ENCODE results near the gene PKD2L1.

- TF ChIP-seq HDGF (IDR thresholded peaks at IDR 0.05) (no peak), CTCF (IDR thresholded peaks at IDR 0.05 in 2 of 3, conservative IDR thresholded peaks at IDR 0.05 in 1 of 3; ENCODE audit: control insufficient read depth in 2 of 3, extremely low read depth in 1 of 3, insufficient read depth in 1 of 3, low read depth in 3 of 3, low read length in 3 of 3) (no peak), POLR2AphosphoS2 (IDR thresholded peaks at IDR 0.05; ENCODE audit: low read depth, low read length) (no peak)
Measured at GRCh38 chr10:100327718-100328009, 2.4 kb downstream of the PKD2L1 start.
